ENCODE results near the gene ACBD6.

Gene ACBD6

DNA sequence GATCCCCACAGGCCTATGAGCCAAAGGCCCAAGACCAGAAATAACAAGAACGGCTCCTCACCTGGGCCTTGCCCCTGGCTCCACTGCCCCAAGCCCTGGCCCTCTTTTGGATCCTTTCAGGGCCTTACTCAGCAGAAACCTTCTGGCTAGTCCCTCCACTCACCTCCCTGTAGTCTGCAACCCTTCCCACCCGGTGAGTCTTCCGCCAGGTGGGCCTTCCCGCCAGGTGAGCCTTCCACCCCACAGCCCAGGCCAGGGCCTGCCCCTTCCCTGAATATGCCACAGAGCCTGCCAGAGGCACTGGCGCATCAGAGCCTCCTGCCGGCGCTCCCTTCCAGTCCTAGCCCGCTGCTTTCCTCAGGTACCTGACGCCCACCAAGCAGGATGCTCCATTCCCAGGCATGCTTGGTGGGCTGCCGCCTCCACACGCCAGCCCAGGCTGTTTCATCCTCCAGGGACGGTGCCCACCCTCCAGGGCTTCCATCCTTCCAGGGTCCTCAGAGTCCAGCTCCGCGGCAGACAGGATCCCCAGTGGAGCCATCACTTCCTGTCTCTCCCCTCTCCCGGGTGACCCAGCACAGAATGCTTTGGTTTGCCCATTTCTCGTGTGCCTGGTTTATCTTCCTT, 251.4 kb downstream of the ACBD6 start:
- FAIRE-seq (no peak), DNase-seq (ENCODE audit: extremely low spot score, insufficient read length, low read depth) (no peak)

DNA sequence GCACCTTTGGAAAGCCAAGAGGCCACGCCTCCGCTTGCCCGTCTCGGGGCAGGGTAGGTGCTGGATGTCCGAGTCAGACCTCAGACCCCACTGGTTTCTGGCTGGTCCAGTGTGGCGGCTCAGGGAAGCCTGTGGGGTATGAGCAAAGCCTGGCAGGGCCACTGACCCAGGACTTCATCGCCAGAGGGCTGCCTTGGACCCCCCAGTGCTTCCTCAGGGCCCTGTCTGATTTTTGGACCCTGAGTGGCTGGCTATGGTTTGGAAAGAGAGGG, 251.9 kb downstream of the ACBD6 start:
- FAIRE-seq (no peak), DNase-seq (ENCODE audit: extremely low spot score, insufficient read length, low read depth) (no peak)

DNA sequence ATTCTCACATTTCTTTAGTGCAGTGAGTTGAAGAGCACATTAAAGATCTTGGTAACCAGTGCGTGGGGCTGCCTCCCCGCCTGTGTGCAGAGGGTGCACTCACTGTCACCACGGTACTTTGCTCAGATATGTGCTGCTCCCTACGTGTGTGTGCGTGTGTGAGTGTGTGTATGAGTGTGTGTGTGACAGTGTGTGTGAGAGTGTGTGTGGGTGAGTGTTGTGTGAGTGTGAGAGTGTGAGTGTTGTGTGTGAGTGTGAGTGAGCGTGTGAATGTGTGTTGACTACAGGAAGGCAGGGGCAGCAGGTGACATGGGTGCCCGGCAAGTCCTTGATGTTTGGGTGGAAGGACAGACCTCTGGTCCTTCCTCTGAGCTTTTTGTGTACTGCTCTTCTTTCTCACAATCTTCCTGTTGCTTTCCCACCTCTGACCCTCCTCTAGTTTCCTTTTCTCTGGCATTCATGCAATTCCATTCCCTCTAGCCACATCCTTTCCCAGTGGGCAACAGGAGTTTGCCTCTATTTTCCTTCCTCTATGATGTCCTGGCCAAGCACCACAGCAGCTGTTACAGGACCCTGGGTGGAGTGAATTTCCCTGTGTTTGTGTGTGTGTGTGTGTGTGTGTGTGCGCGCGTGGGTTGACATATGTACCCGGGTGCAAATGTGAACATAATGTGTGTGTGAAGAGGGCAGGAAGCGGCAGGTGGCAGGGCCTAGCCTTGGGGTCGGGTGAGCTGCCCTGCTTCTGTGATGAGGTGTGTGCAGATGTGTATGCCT, 252.5 kb downstream of the ACBD6 start:
- DNase-seq (ENCODE audit: extremely low spot score, insufficient read length, low read depth): no peak
- FAIRE-seq: no peak

DNA sequence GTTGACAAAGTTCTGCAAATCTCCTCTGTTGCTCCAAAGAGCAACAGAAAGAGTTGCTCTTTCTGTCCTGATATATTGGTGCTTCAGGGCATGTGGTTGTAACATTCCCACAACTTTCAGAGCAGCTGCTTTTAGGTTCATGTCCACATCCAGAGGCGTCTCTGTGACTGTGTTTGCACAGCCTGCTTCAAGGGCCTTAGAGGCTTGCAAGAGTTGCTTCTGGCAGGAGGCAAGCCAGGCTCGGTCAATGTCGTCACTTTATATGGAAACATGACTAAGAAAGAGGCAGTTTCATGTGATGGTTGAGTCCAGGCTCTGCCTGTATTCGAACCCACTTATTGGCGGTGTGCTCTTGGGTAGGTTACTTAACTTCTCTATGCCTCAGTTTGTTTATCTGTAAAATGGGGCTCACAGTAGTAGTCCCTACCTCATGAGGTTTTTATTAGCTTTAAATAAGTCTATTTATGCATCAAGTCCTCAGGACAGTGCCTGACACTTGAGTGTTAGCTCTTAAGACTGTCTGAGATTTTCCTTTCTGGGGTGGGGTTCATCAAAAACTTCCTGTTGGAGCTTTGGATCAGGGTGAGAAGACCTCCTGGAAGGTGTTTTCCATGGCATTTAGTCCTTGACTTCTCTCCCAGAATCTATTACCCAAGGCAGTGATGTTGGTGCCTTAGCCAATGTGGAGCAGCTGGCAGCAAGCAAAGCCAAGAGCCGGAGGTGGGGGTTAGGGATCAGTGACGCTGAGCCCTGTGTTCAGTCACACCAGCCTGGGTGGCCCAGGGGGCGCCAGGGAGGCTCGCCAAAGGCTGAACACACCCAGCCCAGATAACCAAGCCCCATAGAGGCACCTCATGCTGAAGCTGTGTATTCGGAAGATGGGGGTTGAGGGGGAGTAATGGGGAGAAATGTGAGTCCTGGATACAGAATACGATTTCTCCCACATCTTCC, 253.4 kb downstream of the ACBD6 start:
- FAIRE-seq (no peak), DNase-seq (ENCODE audit: extremely low spot score, insufficient read length, low read depth) (no peak)

DNA sequence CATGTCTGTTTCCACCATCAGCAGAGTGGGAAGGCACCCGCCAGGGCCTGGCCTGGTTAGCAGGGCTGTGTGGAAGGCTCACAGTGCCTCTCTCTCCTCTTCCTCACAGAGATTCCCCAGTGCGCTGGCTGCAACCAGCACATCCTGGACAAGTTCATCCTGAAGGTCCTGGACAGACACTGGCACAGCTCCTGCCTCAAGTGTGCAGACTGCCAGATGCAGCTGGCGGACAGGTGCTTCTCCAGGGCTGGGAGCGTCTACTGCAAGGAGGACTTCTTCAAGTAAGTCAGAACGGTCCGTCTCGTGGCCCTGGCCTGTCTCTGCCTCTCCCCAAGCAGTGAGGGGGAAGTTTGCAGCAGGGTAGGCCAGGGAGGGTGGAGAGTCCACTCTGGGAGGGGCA, 254.2 kb downstream of the ACBD6 start:
- DNase-seq (ENCODE audit: extremely low spot score, insufficient read length, low read depth) (no peak), FAIRE-seq (no peak)

DNA sequence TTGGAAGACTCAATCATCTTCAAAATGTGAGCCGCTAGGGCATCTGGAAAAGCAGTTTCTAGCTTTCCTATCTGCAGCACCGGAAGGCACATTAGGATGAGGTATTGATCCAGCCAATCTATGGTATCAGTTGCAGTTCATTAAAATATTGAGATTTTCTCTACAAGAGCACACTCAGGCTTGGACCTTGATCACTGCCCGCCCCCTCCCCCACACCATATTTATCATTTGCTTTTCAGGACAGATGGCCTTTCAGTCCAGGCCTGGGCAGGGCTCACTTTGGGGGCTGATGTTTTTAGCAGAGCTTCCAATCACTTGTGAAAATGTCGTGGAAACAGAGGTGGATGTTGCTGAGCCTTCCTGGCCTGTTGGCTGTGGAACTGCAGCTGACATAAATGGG, 254.8 kb downstream of the ACBD6 start:
- DNase-seq (ENCODE audit: extremely low spot score, insufficient read length, low read depth): no peak
- no peak for FAIRE-seq

DNA sequence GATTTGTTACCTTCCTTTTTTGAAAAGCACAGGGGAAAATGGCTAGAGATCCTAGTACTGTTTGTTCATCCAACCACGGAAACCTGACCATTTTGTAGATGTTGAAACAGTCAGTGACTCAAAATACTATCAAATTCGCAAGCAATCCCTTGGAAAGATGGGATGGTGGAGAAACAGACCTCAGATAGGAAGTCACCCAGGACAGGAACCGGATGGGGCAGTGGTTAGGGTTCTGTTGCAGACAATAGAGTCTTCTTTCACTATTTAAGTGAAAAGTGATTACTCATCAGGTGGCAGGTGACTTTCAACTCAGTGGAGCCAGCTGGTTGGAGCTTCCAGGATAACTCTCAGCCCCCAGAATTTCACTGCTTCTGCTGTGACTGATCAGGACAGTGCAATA, 255.3 kb downstream of the ACBD6 start:
- no peak for DNase-seq (ENCODE audit: extremely low spot score, insufficient read length, low read depth)
- no peak for FAIRE-seq

DNA sequence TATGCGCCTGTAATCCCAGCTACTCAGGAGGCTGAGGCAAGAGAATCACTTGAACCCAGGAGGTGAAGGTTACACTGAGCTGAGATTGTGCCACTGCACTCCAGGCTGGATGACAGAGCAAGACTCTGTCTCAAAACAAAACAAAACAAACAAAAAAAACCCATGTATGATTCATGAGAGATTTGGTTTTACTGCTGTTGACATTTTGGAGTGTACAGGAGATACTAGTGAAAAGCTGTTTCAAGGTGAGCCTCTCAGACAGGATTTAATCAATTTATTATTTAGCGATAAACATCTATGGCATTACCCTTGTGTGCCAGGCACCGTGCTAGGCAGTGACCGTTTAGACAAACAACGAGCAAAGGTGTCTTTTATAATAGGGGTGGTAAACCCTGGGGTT, 255.8 kb downstream of the ACBD6 start:
- no peak for FAIRE-seq

DNA sequence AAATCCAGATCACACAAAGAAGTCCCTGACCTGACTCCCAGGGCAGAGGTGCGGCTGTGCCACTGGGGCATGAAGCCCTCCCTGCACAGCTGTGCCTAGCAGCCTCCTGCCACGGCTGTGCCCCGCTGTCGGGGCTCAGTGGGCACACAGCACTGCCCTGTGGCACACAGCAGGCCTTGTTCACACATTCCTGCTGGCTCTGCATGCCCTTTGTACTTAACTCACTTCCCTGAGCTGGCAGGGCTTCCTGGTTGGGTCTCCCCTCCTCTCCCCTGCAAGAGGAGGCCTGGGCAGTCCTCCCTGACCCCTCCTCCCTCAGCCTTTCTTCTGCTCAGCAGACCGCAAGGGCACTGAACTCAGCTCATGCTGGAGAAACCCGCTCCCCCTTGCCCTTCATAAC, 257.5 kb downstream of the ACBD6 start:
- no peak for FAIRE-seq

More for the DNA sequence above, 255.8 kb downstream of the ACBD6 start:
- no peak for DNase-seq (ENCODE audit: extremely low spot score, insufficient read length, low read depth)

DNA sequence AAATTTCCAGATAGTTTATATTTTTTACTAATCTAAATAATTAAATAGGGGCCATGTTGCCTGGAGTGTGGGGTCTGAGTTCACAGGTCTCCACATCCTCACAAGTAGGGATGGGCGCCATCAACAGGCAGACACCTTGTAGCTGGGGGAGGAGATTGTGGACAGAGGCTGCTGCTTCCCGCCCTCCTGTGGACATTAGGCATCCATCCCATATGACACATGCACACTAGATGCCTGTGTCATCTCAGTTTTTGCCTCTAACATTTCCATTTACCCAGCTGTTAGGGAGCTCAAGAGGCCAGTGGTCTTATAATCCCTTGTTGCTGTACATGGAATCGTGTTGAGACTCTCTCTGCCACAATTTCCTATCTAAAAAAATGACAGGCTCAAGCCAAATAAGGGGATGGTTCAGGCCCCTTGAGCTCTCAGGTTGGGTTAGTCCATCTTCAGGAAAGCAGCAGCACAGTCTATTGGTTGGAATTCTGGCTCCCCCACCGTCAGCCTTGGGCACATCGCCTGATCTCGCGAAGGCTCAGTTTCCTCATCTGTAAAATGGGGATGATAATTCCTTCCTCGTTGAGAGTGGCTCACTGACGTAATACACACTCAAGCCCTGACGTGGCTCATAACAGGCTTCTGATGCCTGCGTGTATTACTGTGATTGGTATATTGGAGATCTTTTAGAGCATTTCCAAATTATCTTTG, 258.7 kb downstream of the ACBD6 start:
- FAIRE-seq: no peak
- no peak for DNase-seq (ENCODE audit: extremely low spot score, insufficient read length, low read depth)

More for the DNA sequence above, 257.5 kb downstream of the ACBD6 start:
- DNase-seq (ENCODE audit: extremely low spot score, insufficient read length, low read depth): no peak

DNA sequence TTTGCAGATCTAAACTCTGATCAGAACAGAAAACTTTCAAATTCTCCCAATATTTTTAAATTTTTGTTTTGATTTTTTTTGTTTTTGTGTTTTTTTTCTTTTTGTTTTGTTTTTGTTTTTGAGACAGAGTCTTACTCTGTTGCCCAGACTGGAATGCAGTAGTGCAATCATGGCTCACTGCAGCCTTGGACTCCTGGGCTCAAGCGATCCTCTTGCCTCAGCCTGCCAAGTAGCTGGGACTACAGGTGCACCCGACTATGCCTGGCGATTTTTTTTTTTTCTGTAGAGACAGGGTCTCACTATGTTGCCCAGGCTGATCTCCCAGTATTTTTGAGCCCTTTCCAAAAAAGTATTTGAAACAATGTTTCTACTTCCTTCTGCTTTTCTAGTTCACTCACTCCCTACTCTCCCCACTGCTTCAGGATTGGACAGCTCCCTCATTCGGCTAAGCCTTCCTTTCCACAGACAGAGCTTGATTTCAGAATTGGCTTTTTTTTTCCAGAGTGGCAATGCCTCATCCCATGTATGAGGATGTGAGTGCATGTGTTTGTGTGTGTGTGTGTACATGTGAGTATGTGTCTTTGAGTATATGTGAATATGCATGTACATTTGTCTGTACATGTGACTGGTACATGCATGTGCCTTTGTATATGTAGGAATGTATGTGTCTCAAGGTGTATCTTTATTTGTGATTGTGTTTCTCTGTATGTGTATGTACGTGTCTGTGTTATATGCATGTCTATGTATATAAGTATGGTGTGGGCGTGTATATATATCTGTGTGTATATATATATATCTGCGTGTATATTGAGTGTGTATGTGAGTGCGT, 260.4 kb downstream of the ACBD6 start:
- no peak for FAIRE-seq
- DNase-seq (ENCODE audit: extremely low spot score, insufficient read length, low read depth): no peak

DNA sequence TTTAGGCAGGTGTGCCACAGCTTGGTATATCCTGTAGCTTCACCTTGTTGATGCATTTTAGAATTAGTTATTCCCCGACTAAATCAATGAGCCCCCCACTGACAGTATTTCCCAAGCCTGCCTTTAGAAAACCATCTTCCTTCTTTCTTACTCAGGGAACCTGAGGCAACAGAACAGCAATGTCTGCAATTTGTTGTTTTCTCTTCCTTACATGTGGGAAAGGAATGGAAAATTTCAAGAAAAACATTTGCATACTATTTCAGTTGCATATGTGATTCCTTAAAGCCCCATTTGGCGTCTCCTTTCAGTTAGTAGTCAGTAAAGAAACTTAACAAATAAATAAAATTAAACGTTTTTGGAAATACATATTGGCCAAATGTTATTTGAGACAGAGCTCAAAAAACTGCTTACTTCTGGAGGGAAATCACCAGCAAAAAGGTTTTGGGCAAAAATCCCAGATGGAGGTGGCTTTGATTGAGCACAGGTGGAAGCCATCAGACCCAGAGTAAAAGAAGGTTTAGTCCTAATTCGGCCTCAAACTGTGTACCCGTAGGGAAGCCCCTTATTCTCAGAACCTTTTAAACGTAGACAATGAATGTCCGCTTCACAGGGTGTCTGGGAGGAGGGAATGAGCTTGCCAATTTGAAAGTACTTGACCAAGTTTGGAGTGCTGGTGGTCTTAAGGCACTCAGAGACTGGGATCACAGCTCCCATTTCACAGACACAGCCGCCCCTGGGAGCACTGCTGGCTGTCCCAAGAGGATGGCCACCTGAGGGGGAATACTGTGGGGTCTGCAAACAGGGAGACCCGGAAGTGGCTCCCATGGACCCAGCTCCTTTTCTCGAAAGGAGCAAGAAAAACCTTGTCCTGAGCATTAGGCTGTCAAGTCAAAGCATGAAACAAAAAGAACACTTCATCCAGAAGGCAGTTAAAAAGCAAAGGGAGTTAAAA, 263.0 kb downstream of the ACBD6 start:
- no peak for FAIRE-seq
- DNase-seq (ENCODE audit: extremely low spot score, insufficient read length, low read depth): no peak

DNA sequence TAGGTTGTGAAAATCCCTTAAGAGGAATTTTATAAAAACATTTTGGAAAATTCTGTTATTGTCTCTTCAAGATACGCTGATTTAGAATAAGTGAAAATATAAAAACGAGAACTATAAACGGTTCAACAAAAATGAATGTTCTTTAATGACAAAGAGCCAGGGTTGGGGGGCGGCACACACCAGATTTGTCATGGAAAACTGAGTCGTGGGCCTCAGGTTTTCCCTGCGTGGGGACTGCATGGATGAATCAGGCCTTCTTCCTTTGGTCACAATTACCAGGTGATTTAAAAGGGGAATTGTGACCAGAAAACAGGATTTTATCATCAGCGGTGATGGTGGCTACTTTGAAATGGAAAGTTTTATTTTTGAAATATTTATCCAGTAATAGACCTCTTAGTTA, 263.7 kb downstream of the ACBD6 start:
- FAIRE-seq (no peak), DNase-seq (ENCODE audit: extremely low spot score, insufficient read length, low read depth) (no peak)

All from GM18507 (cell line).